OCI-LY1 (cell line): ENCODE results near the gene SPOCK2.
"Not testable (repeated sequence)": the region's sequence is repeated elsewhere in the genome, so short reads cannot be mapped to it uniquely, and the experiment has no call there.

Experiments used
- CTCF ChIP-seq: fragments of 200-600 bp; sonication (generic), shearing (Covaris generic); IDR thresholded peaks from 2 replicates; pipeline ENCODE4 v1.5.1; 2017; ENCODE audit warnings: mild to moderate bottlenecking, antibody characterized with exemption, low read length, moderate library complexity, mixed read lengths
- EZH2 ChIP-seq: fragments of 200-600 bp; sonication (generic), shearing (Covaris generic); IDR thresholded peaks from 2 replicates; pipeline ENCODE4 v1.8.0; 2017; ENCODE audit warnings: borderline replicate concordance, mixed run types, mild to moderate bottlenecking, antibody characterized with exemption, low read length, moderate library complexity, mixed read lengths

GRCh38 chr10:72136225-72136624 lies 47.9 kb upstream of the SPOCK2 start:
- TF ChIP-seq CTCF, EZH2: not testable (repeated sequence)
